Measurements from ENCODE around the gene PRDM16. TPM values are rescaled to one million over a fixed set of nuclear protein-coding genes. Genes with fewer than 3 reads are reported as not detected.

PRDM16 gene
- total and polyA plus RNA-seq, 8 donors = 9.6 to 18.0 (median 14.7) TPM

GRCh38 chr1:3341236-3341994 lies 272.4 kb downstream of the PRDM16 start:
- ATAC-seq (no peak), DNase-seq (no peak)

GRCh38 chr1:3342960-3343359 lies 274.0 kb downstream of the PRDM16 start:
- no peaks in the 10 kb centered on the region for H3K4me1 ChIP-seq
- TF ChIP-seq CTCF (IDR thresholded peaks at IDR 0.05) = no peak
- no peak overlapping the region for H3K27ac ChIP-seq
- DNase-seq = no peak
- intact Hi-C loops (cut with DNase I) = no loop called here
- ATAC-seq = no peak
- no peak overlapping the region for H3K4me3 ChIP-seq
- peaks cover 0 to 23% of the 10 kb centered on the region in 2 donors for H3K9me3 ChIP-seq
- H3K27me3 ChIP-seq = peaks cover 0 to 36% of the 10 kb centered on the region in 2 donors
- H3K36me3 ChIP-seq = no peaks in the 10 kb centered on the region

More at GRCh38 chr1:3341236-3341994, 272.4 kb downstream of the PRDM16 start:
- intact Hi-C loops (cut with DNase I) = no loop called here
- TF ChIP-seq CTCF (IDR thresholded peaks at IDR 0.05) = no peak
- peaks cover 0 to 23% of the 10 kb centered on the region in 2 donors for H3K27me3 ChIP-seq
- H3K4me1 ChIP-seq = no peaks in the 10 kb centered on the region
- no peaks in the 10 kb centered on the region for H3K36me3 ChIP-seq
- peaks cover 0 to 23% of the 10 kb centered on the region in 2 donors for H3K9me3 ChIP-seq
- no peak overlapping the region for H3K27ac ChIP-seq
- H3K4me3 ChIP-seq = no peak overlapping the region

- Histone ChIP-seq H3K36me3 (no peaks in the 10 kb centered on the region), H3K27me3 (peaks cover 0 to 35% of the 10 kb centered on the region in 2 donors), H3K4me1 (no peaks in the 10 kb centered on the region), H3K27ac (no peak overlapping the region), H3K4me3 (no peak overlapping the region), H3K9me3 (peaks cover 0 to 23% of the 10 kb centered on the region in 2 donors)
- ATAC-seq (no peak), DNase-seq (no peak)
- intact Hi-C loops (cut with DNase I) = no loop called here
- TF ChIP-seq CTCF (IDR thresholded peaks at IDR 0.05) = no peak
These were observed 275.4 kb downstream of the PRDM16 start for GRCh38 chr1:3344395-3344794.

- ATAC-seq (no peak), DNase-seq (no peak)
- Histone ChIP-seq H3K4me1 (no peaks in the 10 kb centered on the region), H3K36me3 (no peaks in the 10 kb centered on the region), H3K4me3 (no peak overlapping the region), H3K9me3 (peaks cover 0 to 23% of the 10 kb centered on the region in 2 donors), H3K27ac (no peak overlapping the region), H3K27me3 (peaks cover 0 to 45% of the 10 kb centered on the region in 2 donors)
- intact Hi-C loops (cut with DNase I) = no loop called here
- TF ChIP-seq CTCF (IDR thresholded peaks at IDR 0.05) = no peak
These were observed 276.8 kb downstream of the PRDM16 start for GRCh38 chr1:3345792-3346191.

- H3K4me3 ChIP-seq = no peak overlapping the region
- H3K4me1 ChIP-seq = no peaks in the 10 kb centered on the region
- no peak for TF ChIP-seq CTCF (IDR thresholded peaks at IDR 0.05)
- intact Hi-C loops (cut with DNase I) = no loop called here
- peaks cover 0 to 23% of the 10 kb centered on the region in 2 donors for H3K9me3 ChIP-seq
- no peak for DNase-seq
- ATAC-seq = no peak
- H3K27me3 ChIP-seq = peaks cover 0 to 50% of the 10 kb centered on the region in 2 donors
- no peak overlapping the region for H3K27ac ChIP-seq
- H3K36me3 ChIP-seq = no peaks in the 10 kb centered on the region
These were observed 277.5 kb downstream of the PRDM16 start for GRCh38 chr1:3346478-3346877.

Data from left lung (tissue), 10 donors.